Upper lobe of left lung (tissue), 4 donors: ENCODE measurements around the gene NAV2.

Source experiments
- EP300 ChIP-seq, 4 donors: sonication (generic); formaldehyde crosslinking; IDR thresholded peaks; one replicate each; pipeline ENCODE4 v1.5.1; 2017; ENCODE audit warnings: antibody characterized with exemption in 4 of 4, control low read depth in 2 of 4
- POLR2A ChIP-seq, 4 donors: fragments of 450-650 bp; IDR thresholded peaks; one replicate each; pipeline ENCODE4 v1.5.1; 2016 to 2017; ENCODE audit warnings: antibody characterized with exemption in 4 of 4, mild to moderate bottlenecking in 2 of 4
- TF ChIP-seq, protein P1 (sequence below), 6 experiments: fragments of 450-650 bp in 4 of 6; fragments of 200-600 bp in 2 of 6; sonication (generic) in 2 of 6; IDR thresholded peaks; one replicate each; pipeline ENCODE4 v1.5.1; 2016 to 2019; ENCODE audit warnings: antibody characterized with exemption in 6 of 6

DNA sequence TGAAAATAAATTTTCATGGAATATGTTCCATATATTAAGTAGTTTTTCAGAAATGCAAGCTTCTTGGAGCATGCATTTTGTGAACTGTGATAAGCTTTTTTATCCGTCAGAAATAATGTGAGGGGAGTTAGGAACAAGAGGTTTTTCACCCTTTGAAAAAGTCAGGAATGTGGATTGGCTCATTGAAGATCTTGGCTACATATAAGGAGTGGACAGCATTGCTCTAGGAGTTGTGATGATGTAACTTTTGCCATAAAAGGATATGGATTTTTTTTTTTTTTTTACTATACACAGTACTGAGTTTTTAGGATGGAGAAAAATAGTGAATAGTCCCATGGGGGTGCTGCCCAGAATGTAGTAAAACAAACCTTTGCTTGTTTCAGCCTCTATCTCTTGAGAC lies 180.2 kb downstream of the NAV2 start:
- TF ChIP-seq, protein P1, sequence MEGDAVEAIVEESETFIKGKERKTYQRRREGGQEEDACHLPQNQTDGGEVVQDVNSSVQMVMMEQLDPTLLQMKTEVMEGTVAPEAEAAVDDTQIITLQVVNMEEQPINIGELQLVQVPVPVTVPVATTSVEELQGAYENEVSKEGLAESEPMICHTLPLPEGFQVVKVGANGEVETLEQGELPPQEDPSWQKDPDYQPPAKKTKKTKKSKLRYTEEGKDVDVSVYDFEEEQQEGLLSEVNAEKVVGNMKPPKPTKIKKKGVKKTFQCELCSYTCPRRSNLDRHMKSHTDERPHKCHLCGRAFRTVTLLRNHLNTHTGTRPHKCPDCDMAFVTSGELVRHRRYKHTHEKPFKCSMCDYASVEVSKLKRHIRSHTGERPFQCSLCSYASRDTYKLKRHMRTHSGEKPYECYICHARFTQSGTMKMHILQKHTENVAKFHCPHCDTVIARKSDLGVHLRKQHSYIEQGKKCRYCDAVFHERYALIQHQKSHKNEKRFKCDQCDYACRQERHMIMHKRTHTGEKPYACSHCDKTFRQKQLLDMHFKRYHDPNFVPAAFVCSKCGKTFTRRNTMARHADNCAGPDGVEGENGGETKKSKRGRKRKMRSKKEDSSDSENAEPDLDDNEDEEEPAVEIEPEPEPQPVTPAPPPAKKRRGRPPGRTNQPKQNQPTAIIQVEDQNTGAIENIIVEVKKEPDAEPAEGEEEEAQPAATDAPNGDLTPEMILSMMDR (IDR thresholded peaks at IDR 0.05), result no peak
- TF ChIP-seq POLR2A (IDR thresholded peaks at IDR 0.05) (no peak), EP300 (IDR thresholded peaks at IDR 0.05) (no peak)
